ENCODE data around the gene SLC39A11.

Gene SLC39A11

DNA sequence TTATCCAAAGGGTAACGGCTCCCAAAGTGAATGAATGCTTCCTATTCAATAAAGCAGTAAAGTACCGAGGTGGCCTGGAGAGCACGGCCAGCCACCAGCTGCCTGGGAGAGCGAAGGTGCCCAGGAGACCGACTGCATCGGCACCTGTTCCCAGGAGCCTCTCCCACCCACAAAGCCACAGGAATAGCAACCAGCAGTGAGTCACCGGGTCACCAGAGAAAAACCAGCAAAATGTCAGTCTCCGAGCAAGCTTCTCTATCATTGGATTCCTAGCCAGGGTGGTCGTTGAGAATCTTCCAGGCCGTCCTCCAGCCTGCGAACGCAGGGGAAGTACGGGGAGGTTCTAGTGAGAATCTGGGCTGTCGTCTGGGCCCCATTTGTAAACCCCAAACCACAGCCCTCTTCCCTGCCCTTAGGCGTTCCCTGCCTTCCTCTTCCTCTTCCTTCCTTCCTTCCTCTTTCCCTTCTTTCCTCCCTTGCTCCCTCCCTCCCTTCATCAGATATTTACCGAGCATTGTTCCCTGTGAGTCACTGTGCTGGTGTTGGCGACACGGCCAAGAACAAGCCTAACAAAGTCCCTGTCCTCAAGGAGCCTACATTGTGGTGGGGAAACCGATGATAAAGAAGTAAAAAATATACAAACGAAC is 114.6 kb downstream of the SLC39A11 start:
- DNase-seq (ENCODE audit: low read depth, low spot score), result no peak

GRCh38 chr17:72976971-72977770 is 115.3 kb downstream of the SLC39A11 start:
- no peak for DNase-seq (ENCODE audit: low read depth, low spot score)

DNA sequence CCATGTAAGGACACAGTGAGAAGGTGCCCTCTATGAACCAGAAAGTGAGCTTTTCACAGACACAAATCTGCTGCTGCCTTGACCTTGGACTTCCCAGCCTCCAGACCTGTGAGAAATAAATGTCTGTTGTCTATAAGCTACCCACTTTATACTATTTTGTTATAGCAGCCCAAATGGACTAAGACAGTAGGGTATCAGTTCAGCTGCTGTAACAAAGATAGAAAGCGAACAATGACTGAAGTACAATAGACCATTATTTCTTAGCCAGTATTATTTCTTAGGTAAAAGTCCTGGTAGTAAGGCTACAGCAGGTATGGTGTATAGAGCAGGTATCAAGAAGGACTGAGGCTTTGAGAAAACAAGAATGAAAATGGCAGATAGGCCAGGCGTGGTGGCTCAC is 117.0 kb downstream of the SLC39A11 start:
- no peak for DNase-seq (ENCODE audit: low read depth, low spot score)

- DNase-seq (ENCODE audit: low read depth, low spot score), result no peak
Observed at GRCh38 chr17:72974605-72975232, 117.8 kb downstream of the SLC39A11 start.

DNA sequence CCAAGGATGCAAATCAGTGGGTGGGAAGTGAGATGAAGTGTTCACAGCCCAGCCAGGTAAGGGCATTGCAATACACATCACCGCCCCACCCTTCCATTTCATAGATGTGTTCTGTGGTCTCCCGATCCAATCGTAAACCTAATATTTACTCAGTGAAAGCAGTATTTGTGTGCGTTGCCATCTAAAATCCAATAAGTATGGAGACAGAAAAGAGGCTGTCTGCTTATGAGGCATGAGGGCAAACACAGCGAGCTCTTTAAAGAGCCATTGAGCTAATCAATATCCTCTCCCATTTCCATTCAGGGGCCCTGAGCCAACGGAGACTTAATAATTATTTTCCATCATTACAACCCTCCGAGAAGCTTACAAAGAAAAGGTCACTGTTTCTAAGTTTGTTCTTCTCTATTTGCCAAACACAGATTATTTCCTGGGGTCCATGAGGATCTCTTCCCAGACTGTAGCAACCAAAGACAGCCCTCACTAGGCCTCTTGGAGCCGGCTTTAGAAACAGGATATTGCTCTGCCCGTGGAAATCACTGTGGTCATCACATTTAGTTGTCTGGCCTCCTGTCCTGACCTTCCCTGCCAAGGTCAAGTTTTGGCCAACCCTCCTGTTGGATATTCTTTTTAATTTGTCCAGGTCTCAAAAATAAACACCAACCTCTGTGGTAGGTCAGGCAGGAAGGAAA is 120.1 kb downstream of the SLC39A11 start:
- no peak for DNase-seq (ENCODE audit: low read depth, low spot score)

- no peak for DNase-seq (ENCODE audit: low read depth, low spot score)
Observed at GRCh38 chr17:72971226-72971880, 121.1 kb downstream of the SLC39A11 start.

DNA sequence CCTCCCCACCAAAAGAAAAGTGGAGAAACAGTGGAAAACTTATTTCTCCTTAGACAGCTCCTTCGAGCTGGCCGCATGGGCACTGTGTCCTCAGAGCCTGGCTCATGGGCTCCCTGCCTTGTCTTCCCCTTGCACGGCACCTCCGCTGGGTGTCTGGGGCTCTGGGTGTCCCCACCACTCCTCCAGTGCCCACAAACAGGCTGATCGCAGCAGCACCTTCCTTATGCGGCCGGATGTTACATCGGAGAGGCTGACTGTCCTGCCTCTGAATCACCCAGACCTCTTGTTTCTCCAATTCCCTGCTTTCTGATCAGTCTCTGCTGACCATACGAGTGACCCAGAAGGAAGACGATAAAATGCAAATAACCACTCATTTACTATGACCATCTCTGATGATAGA is 121.7 kb downstream of the SLC39A11 start:
- DNase-seq (ENCODE audit: low read depth, low spot score), result no peak

- DNase-seq (ENCODE audit: low read depth, low spot score), result no peak
Observed at GRCh38 chr17:72970246-72970645, 122.2 kb downstream of the SLC39A11 start.

GRCh38 chr17:72969293-72969906 is 123.1 kb downstream of the SLC39A11 start:
- no peak for DNase-seq (ENCODE audit: low read depth, low spot score)

- no peak for DNase-seq (ENCODE audit: low read depth, low spot score)
Observed at GRCh38 chr17:72968798-72969197, 123.7 kb downstream of the SLC39A11 start.

DNA sequence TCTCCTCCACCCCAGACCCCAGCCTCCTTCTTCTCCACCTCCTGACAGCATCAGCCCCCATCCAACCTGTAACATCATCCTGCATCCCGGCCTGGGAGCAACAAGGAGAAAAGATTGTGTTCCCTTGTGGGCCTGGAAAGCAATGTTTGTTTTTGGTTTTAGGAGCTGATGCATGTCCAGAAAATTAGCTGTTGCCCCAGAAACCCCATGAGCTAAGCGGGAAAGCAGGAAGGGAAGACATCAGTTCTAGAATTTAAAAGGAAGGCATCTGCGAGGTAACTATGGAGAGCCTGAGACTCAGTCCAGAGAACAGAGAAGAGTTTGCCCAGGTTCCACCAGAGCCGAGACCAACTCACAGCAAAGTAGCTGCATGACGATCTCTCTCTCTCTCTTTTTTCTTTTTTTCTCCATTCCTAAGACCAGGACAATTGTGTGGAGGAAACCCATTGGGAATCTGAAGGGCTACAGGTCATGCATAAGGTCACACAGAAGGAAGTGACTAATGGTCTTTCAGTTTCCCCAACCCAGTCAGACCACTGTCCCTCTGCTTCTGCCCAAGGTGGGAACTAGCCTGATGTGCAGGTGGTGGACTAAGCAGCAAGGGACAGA is 124.4 kb downstream of the SLC39A11 start:
- no peak for DNase-seq (ENCODE audit: low read depth, low spot score)

- DNase-seq (ENCODE audit: low read depth, low spot score), result no peak
Observed at GRCh38 chr17:72967277-72967970, 125.1 kb downstream of the SLC39A11 start.

DNA sequence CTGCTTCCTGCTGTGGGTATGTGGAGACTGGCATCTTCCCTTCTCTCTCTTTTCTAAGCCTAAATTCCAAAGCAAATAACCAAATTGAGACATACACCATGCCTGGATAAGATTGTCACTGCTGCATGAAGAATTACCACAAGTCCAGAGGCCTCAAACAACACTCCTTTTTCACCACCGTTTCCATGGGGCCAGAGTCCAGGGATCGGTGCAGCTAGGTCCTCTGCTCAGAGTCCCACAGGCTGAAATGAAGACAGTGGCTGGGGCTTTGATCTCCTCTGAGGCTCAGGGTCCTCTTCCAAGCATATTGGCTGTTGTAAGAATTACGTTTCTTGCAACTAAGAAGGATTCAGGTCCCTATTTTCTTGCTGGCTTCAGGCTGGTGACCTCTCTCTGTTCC is 130.4 kb downstream of the SLC39A11 start:
- DNase-seq (ENCODE audit: low read depth, low spot score), result no peak

DNA sequence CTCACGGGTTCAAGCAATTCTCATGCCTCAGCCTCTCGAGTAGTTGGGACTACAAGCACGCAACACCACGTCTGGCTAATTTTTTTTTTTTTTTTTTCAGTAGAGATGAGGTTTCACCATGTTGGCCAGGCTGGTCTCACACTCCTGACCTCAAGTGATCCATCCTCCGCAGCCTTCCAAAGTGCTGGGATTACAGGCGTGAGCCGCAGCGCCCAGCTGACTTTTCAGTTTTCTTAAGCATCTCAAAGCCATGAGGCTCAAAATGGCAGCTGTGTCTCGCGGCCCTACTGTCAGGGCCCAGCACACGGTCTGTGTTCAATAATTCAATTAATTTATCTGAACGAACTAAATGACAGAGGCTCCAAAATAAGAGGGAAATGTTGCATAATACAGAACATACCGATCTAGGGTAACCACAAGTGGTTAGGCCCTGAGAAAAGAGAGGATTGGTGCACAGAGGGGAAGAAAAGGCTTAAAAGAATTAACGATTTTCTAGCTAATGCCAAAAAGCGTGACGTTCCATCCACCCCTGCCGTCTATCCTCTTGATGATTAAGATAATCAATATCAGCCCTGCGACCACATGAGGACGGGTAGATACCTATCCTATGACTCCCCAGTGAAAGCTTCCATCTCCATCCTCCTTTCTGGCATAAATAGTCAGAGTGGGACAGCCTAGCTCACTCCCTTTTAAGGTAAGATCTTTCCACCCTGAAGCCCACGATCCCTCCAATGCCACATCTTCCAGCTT is 136.9 kb downstream of the SLC39A11 start:
- no peak for DNase-seq (ENCODE audit: low read depth, low spot score)

GRCh38 chr17:72954579-72954978 is 137.9 kb downstream of the SLC39A11 start:
- DNase-seq (ENCODE audit: low read depth, low spot score), result no peak

- no peak for DNase-seq (ENCODE audit: low read depth, low spot score)
Observed at GRCh38 chr17:72953621-72954020, 138.9 kb downstream of the SLC39A11 start.

- no peak for DNase-seq (ENCODE audit: low read depth, low spot score)
Observed at GRCh38 chr17:72952641-72953315, 139.7 kb downstream of the SLC39A11 start.

DNA sequence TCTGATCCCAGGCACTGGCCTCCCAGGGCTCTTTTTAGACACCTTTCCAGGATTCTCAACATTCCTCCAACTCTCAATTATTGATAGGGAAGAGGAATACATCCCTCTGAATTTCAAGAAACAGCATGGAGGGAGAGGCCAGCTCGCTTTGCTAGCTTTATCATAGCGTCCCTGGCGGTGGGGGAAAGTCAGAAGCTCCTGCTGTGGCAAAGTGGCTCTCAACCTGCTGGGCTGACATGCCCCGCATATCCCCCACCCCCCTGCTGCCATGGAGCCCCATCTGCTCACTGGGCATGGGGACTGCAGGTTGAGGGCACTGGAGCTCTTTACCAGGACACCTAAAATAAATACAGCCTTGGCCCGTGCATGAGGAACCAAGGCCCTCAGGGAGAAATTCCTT is 140.3 kb downstream of the SLC39A11 start:
- no peak for DNase-seq (ENCODE audit: low read depth, low spot score)
